B cell (primary cell): ENCODE results near the gene PIGQ.

Experiments
- CTCF ChIP-seq: fragments of 200-600 bp; IDR thresholded peaks from one replicate; pipeline ENCODE4 v1.8.0; 2022; ENCODE audit warnings: antibody characterized with exemption, mild to moderate bottlenecking
- EZH2 ChIP-seq: IDR thresholded peaks from 2 replicates; pipeline ENCODE4 v1.6.1; 2012; ENCODE audit warnings: borderline replicate concordance, low read depth, mild to moderate bottlenecking, moderate library complexity, low read length; ENCODE audit not compliant: insufficient read depth, poor library complexity, severe bottlenecking

DNA sequence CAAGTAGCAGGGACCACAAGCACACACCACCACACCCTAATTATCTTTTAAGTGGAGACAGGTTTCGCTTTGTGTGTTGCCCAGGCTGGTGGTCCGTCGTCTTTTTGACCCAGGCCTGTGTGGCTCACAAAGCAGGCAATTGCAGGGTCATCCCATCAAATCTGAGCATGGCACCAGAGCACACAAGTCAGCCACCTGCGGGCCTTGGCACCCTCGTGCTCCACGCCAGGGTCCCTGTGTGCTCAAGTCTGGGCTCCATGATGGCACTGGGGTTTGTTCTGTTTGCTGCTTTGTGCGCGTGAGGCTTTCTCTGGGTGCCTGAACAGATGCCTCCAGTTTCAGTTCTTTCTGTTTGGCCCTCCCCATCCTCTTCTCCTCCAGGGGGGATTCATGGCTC lies 44.6 kb upstream of the PIGQ start:
- TF ChIP-seq CTCF (no peak), EZH2 (no peak)
